Sigmoid colon (tissue), 4 donors: ENCODE measurements around the gene WBP2.

ENCODE experiments used
- POLR2A ChIP-seq, 2 donors: fragments of 450-650 bp; IDR thresholded peaks; one replicate each; pipeline ENCODE4 v1.6.1; 2016; ENCODE audit warnings: antibody characterized with exemption in 2 of 2, mild to moderate bottlenecking in 2 of 2, moderate library complexity in 2 of 2
- POLR2AphosphoS5 ChIP-seq, 4 donors: sonication (generic); formaldehyde crosslinking; IDR thresholded peaks; one replicate each; pipeline ENCODE4 v1.6.1; 2017; ENCODE audit warnings: antibody characterized with exemption in 4 of 4
- TF ChIP-seq, protein P1 (sequence below), 4 experiments: fragments of 450-650 bp in 3 of 4; fragments of 200-600 bp in 1 of 4; IDR thresholded peaks; one replicate each; pipeline ENCODE4 v1.5.1; 2016 to 2019; ENCODE audit warnings: antibody characterized with exemption in 4 of 4, mild to moderate bottlenecking in 3 of 4, moderate library complexity in 2 of 4

- TF ChIP-seq, protein P1, sequence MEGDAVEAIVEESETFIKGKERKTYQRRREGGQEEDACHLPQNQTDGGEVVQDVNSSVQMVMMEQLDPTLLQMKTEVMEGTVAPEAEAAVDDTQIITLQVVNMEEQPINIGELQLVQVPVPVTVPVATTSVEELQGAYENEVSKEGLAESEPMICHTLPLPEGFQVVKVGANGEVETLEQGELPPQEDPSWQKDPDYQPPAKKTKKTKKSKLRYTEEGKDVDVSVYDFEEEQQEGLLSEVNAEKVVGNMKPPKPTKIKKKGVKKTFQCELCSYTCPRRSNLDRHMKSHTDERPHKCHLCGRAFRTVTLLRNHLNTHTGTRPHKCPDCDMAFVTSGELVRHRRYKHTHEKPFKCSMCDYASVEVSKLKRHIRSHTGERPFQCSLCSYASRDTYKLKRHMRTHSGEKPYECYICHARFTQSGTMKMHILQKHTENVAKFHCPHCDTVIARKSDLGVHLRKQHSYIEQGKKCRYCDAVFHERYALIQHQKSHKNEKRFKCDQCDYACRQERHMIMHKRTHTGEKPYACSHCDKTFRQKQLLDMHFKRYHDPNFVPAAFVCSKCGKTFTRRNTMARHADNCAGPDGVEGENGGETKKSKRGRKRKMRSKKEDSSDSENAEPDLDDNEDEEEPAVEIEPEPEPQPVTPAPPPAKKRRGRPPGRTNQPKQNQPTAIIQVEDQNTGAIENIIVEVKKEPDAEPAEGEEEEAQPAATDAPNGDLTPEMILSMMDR (IDR thresholded peaks at IDR 0.05) = no peak
- TF ChIP-seq POLR2A (IDR thresholded peaks at IDR 0.05) = no peak
- TF ChIP-seq POLR2AphosphoS5 (IDR thresholded peaks at IDR 0.05) = no peak
Measured at GRCh38 chr17:75893305-75894048, 38.3 kb upstream of the WBP2 start.
